Left lobe of liver (tissue), 2 donors: Measurements from ENCODE around the gene EFNA2. TPM values are rescaled to one million over a fixed set of nuclear protein-coding genes. Genes with fewer than 3 reads are reported as not detected.
A peak's percentile ranks its signal among the peaks of the same experiment; 100 is the strongest.
"Not testable (repeated sequence)": the region's sequence is repeated elsewhere in the genome, so short reads cannot be mapped to it uniquely, and the experiment has no call there.

Experiments used
- ATAC-seq: fragments of 200-7000 bp; cut with Tn5 transposase; one replicate; pipeline ENCODE4 v1.9.1; 2020; ENCODE audit warnings: mild to moderate bottlenecking, moderate library complexity
- DNase-seq: peaks from one replicate; pipeline ENCODE4 v3.0.0-alpha.2; 2020; ENCODE audit warnings: low spot score
- total RNA-seq: library from RNA; stranded (reverse); gene quantifications from one replicate; pipeline ENCODE4 v1.2.1, GENCODE V29; 2021
- donor health status: DM: no; HTN: no; CAD: no; lungs with moderate emphysema.
- donor health status: DM: no; HTN: yes; CAD: no.

EFNA2 gene
- total RNA-seq, 1 donor from 2014 or later, result 8.6 TPM

GRCh38 chr19:1313695-1314613, 28.3 kb downstream of the EFNA2 start:
- ATAC-seq (no peak), DNase-seq (no peak)

- peak; percentile 95 for ATAC-seq
- peak; percentile 61 for DNase-seq
Observed at GRCh38 chr19:1315470-1316166, 29.9 kb downstream of the EFNA2 start.

GRCh38 chr19:1316466-1316865, 30.8 kb downstream of the EFNA2 start:
- no peak for DNase-seq
- no peak for ATAC-seq

GRCh38 chr19:1317274-1318003, 31.8 kb downstream of the EFNA2 start:
- DNase-seq, result no peak
- ATAC-seq, result no peak

- ATAC-seq, result no peak
- no peak for DNase-seq
Observed at GRCh38 chr19:1318678-1319471, 33.2 kb downstream of the EFNA2 start.

- DNase-seq, ATAC-seq: not testable (repeated sequence)
Observed at GRCh38 chr19:1320282-1320650, 34.6 kb downstream of the EFNA2 start.

- ATAC-seq (no peak), DNase-seq (no peak)
Observed at GRCh38 chr19:1321539-1321938, 35.9 kb downstream of the EFNA2 start.

- ATAC-seq (no peak), DNase-seq (no peak)
Observed at GRCh38 chr19:1322198-1322981, 36.7 kb downstream of the EFNA2 start.

- ATAC-seq, result no peak
- no peak for DNase-seq
Observed at GRCh38 chr19:1324249-1324805, 38.7 kb downstream of the EFNA2 start.

GRCh38 chr19:1324806-1325567, 39.3 kb downstream of the EFNA2 start:
- no peak for DNase-seq

GRCh38 chr19:1325568-1326294, 40.1 kb downstream of the EFNA2 start:
- peak; percentile 33 for ATAC-seq
- DNase-seq, result no peak

More at GRCh38 chr19:1324806-1325567, 39.3 kb downstream of the EFNA2 start:
- ATAC-seq, result peak; percentile 64

GRCh38 chr19:1327125-1327524, 41.5 kb downstream of the EFNA2 start:
- DNase-seq (no peak), ATAC-seq (no peak)

- not testable (repeated sequence) for ATAC-seq
Observed at GRCh38 chr19:1332208-1332607, 46.5 kb downstream of the EFNA2 start.

GRCh38 chr19:1336079-1336684, 50.5 kb downstream of the EFNA2 start:
- DNase-seq (no peak), ATAC-seq (no peak)

More at GRCh38 chr19:1332208-1332607, 46.5 kb downstream of the EFNA2 start:
- DNase-seq, result not testable (repeated sequence)

- DNase-seq, result no peak
- no peak for ATAC-seq
Observed at GRCh38 chr19:1340681-1341469, 55.2 kb downstream of the EFNA2 start.

GRCh38 chr19:1343041-1343440, 57.4 kb downstream of the EFNA2 start:
- ATAC-seq, result no peak
- DNase-seq, result no peak

- ATAC-seq (no peak), DNase-seq (no peak)
Observed at GRCh38 chr19:1349211-1349610, 63.5 kb downstream of the EFNA2 start.
